Muscle layer of colon (tissue), 2 donors: Measurements from ENCODE around the gene WDR54.
"Not testable (repeated sequence)": the region's sequence is repeated elsewhere in the genome, so short reads cannot be mapped to it uniquely, and the experiment has no call there.

Experiments used
- H3K27ac ChIP-seq: one replicate; pipeline ENCODE4 v1.7.0; 2013; ENCODE audit warnings: low read depth, mild to moderate bottlenecking, low read length, moderate library complexity
- H3K27me3 ChIP-seq, 2 donors: one replicate each; pipeline ENCODE4 v1.7.0; 2013; ENCODE audit warnings: low read length in 2 of 2, mild to moderate bottlenecking in 2 of 2; ENCODE audit not compliant: insufficient read depth in 2 of 2, control insufficient read depth in 1 of 2
- H3K36me3 ChIP-seq: one replicate; pipeline ENCODE4 v1.7.0; 2013; ENCODE audit warnings: mild to moderate bottlenecking, low read length; ENCODE audit not compliant: insufficient read depth
- H3K4me1 ChIP-seq: one replicate; pipeline ENCODE4 v1.7.0; 2013; ENCODE audit warnings: mild to moderate bottlenecking, low read length; ENCODE audit not compliant: insufficient read depth
- H3K4me3 ChIP-seq, 2 donors: one replicate each; pipeline ENCODE4 v1.7.0; 2013; ENCODE audit warnings: low read length in 2 of 2, low read depth in 1 of 2, mild to moderate bottlenecking in 1 of 2, moderate library complexity in 1 of 2
- H3K9ac ChIP-seq: one replicate; pipeline ENCODE4 v1.7.0; 2013; ENCODE audit warnings: low read length
- H3K9me3 ChIP-seq: one replicate; pipeline ENCODE4 v1.7.0; 2013; ENCODE audit warnings: mild to moderate bottlenecking, low read length
- donor health status: abdominal sarcoma.
- donor health status: Adenocarcinoma of cecum.

The WDR54 gene

GRCh38 chr2:74413001-74413698, 8.4 kb upstream of the WDR54 start:
- Histone ChIP-seq H3K9ac (no peak overlapping the region), H3K27me3 (no peaks in the 10 kb centered on the region), H3K4me1 (peaks cover 16% of the 10 kb centered on the region), H3K36me3 (no peaks in the 10 kb centered on the region), H3K27ac (no peak overlapping the region), H3K9me3 (no peaks in the 10 kb centered on the region), H3K4me3 (no peak overlapping the region)

- Histone ChIP-seq H3K27me3 (no peaks in the 10 kb centered on the region), H3K36me3 (no peaks in the 10 kb centered on the region), H3K4me1 (peaks cover 16% of the 10 kb centered on the region), H3K4me3 (peak overlapping the region; percentile 24 to 90), H3K9ac (peak overlapping the region; percentile 57), H3K27ac (peak overlapping the region; percentile 66), H3K9me3 (no peaks in the 10 kb centered on the region)
Measured at GRCh38 chr2:74414441-74414840, 7.1 kb upstream of the WDR54 start.

- Histone ChIP-seq H3K4me3 (peak overlapping the region; percentile 24 to 90), H3K4me1 (peaks cover 16% of the 10 kb centered on the region), H3K27ac (peak overlapping the region; percentile 66), H3K27me3 (no peaks in the 10 kb centered on the region), H3K36me3 (no peaks in the 10 kb centered on the region), H3K9me3 (no peaks in the 10 kb centered on the region), H3K9ac (peak overlapping the region; percentile 57)
Measured at GRCh38 chr2:74414881-74415761, 6.4 kb upstream of the WDR54 start.

GRCh38 chr2:74415762-74416395, 5.7 kb upstream of the WDR54 start:
- Histone ChIP-seq H3K36me3 (no peaks in the 10 kb centered on the region), H3K27ac (peak overlapping the region; percentile 55), H3K9me3 (no peaks in the 10 kb centered on the region), H3K9ac (no peak overlapping the region), H3K4me1 (peaks cover 16% of the 10 kb centered on the region), H3K27me3 (no peaks in the 10 kb centered on the region), H3K4me3 (peak overlapping the region; percentile 24 to 90)

- Histone ChIP-seq H3K4me3 (no peak overlapping the region), H3K36me3 (no peaks in the 10 kb centered on the region), H3K27ac (no peak overlapping the region), H3K4me1 (peaks cover 16% of the 10 kb centered on the region), H3K9me3 (no peaks in the 10 kb centered on the region), H3K9ac (no peak overlapping the region), H3K27me3 (no peaks in the 10 kb centered on the region)
Measured at GRCh38 chr2:74416778-74417177, 4.8 kb upstream of the WDR54 start.

GRCh38 chr2:74417197-74417596, 4.3 kb upstream of the WDR54 start:
- Histone ChIP-seq H3K27me3 (no peaks in the 10 kb centered on the region), H3K9ac (no peak overlapping the region), H3K36me3 (no peaks in the 10 kb centered on the region), H3K4me1 (peaks cover 18% of the 10 kb centered on the region), H3K27ac (no peak overlapping the region), H3K4me3 (no peak overlapping the region), H3K9me3 (no peaks in the 10 kb centered on the region)

- peaks cover 19% of the 10 kb centered on the region for H3K4me1 ChIP-seq
- H3K9me3 ChIP-seq, result no peaks in the 10 kb centered on the region
- no peak overlapping the region for H3K27ac ChIP-seq
- no peak overlapping the region for H3K9ac ChIP-seq
- H3K4me3 ChIP-seq, result no peak overlapping the region
- no peaks in the 10 kb centered on the region for H3K36me3 ChIP-seq
- no peaks in the 10 kb centered on the region for H3K27me3 ChIP-seq
Measured at GRCh38 chr2:74417763-74418162, 3.8 kb upstream of the WDR54 start.

GRCh38 chr2:74418312-74418711, 3.2 kb upstream of the WDR54 start:
- Histone ChIP-seq H3K9me3 (no peaks in the 10 kb centered on the region), H3K4me3 (no peak overlapping the region), H3K27ac (no peak overlapping the region), H3K4me1 (peaks cover 19% of the 10 kb centered on the region), H3K27me3 (no peaks in the 10 kb centered on the region), H3K36me3 (no peaks in the 10 kb centered on the region), H3K9ac (no peak overlapping the region)

- Histone ChIP-seq H3K27me3 (no peaks in the 10 kb centered on the region), H3K36me3 (no peaks in the 10 kb centered on the region), H3K4me1 (peaks cover 15% of the 10 kb centered on the region), H3K4me3 (no peak overlapping the region), H3K27ac (no peak overlapping the region), H3K9ac (no peak overlapping the region), H3K9me3 (no peaks in the 10 kb centered on the region)
Measured at GRCh38 chr2:74419345-74419744, 2.2 kb upstream of the WDR54 start.

- H3K36me3 ChIP-seq, result no peaks in the 10 kb centered on the region
- no peak overlapping the region for H3K4me3 ChIP-seq
- H3K27me3 ChIP-seq, result no peaks in the 10 kb centered on the region
- H3K9me3 ChIP-seq, result no peaks in the 10 kb centered on the region
- H3K27ac ChIP-seq, result no peak overlapping the region
- H3K4me1 ChIP-seq, result peaks cover 11% of the 10 kb centered on the region
- no peak overlapping the region for H3K9ac ChIP-seq
Measured at GRCh38 chr2:74420006-74420405, 1.5 kb upstream of the WDR54 start.

- not testable (repeated sequence) for H3K9ac ChIP-seq, H3K9me3 ChIP-seq
Measured at GRCh38 chr2:74420443-74421103, 957 bp upstream of the WDR54 start.

More at GRCh38 chr2:74420443-74421103, 957 bp upstream of the WDR54 start:
- not testable (repeated sequence) for H3K27me3 ChIP-seq, H3K36me3 ChIP-seq, H3K4me1 ChIP-seq
- peak overlapping the region; percentile 63 for H3K27ac ChIP-seq
- H3K4me3 ChIP-seq, result peak overlapping the region in 1 of 2 donors; percentile 90
